ES-I3 (cell line): ENCODE data around the gene BRMS1L.

Source experiments
- H3K36me3 ChIP-seq: 2 replicates; pipeline ENCODE4 v1.6.1; 2013; ENCODE audit warnings: mild to moderate bottlenecking, low read length, control low read depth, moderate library complexity; ENCODE audit not compliant: insufficient read depth
- H3K4me1 ChIP-seq: 2 replicates; pipeline ENCODE4 v1.6.1; 2013; ENCODE audit warnings: mild to moderate bottlenecking, control low read depth, low read length; ENCODE audit not compliant: insufficient read depth
- H3K9ac ChIP-seq: 2 replicates; pipeline ENCODE4 v1.6.1; 2013; ENCODE audit warnings: low read depth, mild to moderate bottlenecking, low read length, moderate library complexity
- H3K9me3 ChIP-seq: 2 replicates; pipeline ENCODE4 v1.6.1; 2013; ENCODE audit warnings: mild to moderate bottlenecking, low read length, moderate library complexity; ENCODE audit not compliant: control insufficient read depth, insufficient read depth

BRMS1L gene

DNA sequence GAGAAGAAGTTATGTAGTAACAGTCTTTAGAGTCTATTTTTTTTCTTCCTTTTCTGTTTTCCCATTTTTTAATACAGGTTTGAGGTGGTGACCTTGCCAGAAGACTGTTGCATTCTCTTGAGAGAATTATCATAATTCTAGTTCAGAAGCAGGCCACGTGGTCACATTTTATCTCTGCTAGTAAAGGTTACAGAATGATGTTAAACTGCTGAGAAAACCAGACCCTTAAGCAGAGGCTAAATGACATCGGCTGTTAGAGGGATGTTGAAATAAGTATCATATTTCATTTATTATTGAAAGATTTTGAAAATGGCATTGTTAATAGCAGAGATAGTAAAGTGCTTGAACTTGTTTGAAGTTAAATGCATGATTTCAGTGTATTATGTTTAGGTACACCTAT lies 49.2 kb downstream of the BRMS1L start:
- H3K4me1 ChIP-seq, result no peaks in the 10 kb centered on the region

DNA sequence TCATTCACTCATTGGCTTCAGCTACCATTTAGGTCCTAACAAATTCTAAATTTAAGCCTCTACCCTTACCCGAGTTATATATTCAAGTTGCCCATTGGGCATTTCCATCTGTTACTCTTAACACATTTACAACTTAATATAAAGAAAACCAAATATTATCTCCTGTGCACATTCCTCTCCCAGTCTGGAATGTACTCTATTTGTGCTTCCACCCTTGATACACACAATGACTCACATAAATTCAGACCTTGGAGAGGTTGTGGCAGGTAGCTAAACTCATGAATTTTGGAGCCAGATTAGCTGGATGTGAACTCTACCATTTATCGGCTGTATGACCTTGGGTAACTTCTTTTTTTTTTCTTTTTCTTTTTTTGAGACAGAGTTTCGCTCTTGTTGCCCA lies 51.1 kb downstream of the BRMS1L start:
- no peaks in the 10 kb centered on the region for H3K36me3 ChIP-seq
- H3K4me1 ChIP-seq, result no peaks in the 10 kb centered on the region
- H3K9ac ChIP-seq, result no peak overlapping the region
- no peaks in the 10 kb centered on the region for H3K9me3 ChIP-seq

More for the DNA sequence above, 49.2 kb downstream of the BRMS1L start:
- no peaks in the 10 kb centered on the region for H3K9me3 ChIP-seq
- H3K36me3 ChIP-seq, result no peaks in the 10 kb centered on the region
- H3K9ac ChIP-seq, result no peak overlapping the region

DNA sequence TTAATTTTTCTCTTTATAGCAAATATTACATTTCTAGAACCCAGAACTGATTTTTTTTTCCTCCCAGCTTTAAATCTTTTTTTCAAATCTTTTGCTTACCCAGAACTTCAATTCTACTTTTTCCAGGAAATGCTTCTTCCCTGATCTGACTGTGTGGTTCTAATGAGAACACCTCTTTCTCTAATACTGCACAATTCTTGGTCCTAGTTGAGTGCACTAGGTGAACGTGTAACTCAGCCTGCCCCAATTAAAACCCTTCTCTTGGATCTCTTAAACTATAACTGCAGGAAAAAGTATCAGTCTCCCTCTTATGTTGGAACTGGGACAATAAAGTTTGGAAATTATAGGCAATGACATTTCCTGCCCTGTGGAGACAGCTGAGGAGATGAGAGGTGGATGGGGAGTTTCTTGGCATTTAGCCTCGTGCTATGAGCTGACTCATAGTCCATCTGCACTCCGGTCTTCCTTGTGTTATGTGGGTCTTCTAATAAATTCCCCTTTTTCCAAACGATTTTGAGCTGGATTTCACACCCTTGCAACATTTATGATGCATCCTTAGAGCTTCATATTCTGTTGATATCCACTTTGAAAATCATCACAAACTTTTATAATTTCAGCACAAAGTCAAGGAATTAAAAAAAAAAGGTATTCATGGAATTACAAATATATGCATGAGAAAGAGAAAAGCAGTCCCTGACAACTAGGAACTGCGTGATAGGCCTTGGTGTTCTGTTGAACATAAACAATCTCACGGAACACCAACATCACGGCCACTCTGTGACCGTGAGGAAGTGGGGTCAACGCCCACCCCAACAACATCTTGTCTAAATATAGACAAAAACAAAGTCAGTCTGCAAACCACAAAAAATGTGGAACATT lies 52.4 kb downstream of the BRMS1L start:
- Histone ChIP-seq H3K36me3 (no peaks in the 10 kb centered on the region), H3K4me1 (no peaks in the 10 kb centered on the region), H3K9ac (no peak overlapping the region), H3K9me3 (no peaks in the 10 kb centered on the region)

DNA sequence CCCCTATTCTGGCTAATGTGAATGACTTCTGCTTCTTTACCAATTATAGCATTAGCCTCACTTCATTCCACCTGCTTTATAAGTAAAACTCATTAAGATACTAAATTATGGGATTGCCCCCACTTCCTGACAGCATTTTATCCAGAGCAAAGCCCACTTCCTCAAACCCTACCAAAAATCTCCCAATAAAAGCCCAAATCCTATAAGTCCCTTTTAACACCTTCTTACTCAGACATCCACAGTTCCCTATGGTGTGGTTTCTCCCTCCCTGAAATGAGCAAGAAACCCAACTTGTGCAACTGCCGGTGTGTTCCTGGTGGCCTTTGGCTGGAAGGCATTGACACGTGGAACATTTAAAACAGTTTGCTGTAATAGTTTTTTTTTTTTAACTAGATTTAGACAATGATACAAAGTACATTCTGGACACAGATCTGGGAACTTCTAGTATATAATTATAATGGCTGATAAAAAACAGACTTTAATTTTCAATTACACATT lies 53.1 kb downstream of the BRMS1L start:
- H3K9ac ChIP-seq, result no peak overlapping the region
- H3K9me3 ChIP-seq, result no peaks in the 10 kb centered on the region
- no peaks in the 10 kb centered on the region for H3K36me3 ChIP-seq
- no peaks in the 10 kb centered on the region for H3K4me1 ChIP-seq

DNA sequence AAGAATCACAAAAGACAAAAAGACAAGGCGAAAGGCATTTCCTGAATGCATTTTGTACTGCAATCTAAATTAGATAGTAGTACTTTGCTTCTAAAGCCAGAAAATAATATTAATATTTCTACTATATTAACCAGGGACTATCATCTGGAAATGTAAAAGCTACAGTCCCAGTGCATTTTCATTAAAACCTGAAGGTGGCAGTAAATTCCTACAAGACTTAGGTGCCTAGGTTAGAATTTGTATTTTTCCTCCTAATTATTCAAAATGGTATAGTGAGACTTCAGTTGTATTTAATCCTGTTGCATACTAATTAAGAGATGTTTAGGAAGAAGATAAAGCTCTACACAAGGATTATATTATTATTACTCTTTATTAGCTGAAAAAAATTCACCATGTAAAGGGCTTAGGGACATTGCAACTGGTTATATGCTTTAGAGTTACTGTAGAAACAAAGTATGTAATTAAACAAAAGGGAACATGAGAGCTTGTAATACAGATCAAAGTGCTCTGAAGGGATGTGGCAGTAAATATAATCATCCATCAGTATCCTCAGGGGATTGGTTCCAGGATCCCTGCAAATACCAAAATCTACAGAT lies 53.6 kb downstream of the BRMS1L start:
- H3K9me3 ChIP-seq, result no peaks in the 10 kb centered on the region
- no peaks in the 10 kb centered on the region for H3K4me1 ChIP-seq
- no peaks in the 10 kb centered on the region for H3K36me3 ChIP-seq
- H3K9ac ChIP-seq, result no peak overlapping the region

DNA sequence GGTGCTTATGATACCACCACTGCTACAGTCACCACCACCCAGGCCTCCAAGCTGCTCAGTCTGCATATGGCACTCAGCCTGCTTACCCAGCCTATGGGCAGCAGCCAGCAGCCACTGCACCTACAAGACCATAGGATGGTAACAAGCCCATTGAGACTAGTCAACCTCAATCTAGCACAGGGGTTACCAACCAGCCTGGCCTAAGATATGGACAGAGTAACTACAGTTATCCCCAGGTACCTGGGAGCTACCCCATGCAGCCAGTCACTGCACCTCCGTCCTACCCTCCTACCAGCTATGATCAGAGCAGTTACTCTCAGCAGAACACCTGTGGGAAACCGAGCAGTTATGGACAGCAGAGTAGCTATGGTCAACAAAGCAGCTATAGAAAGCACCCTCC lies 55.1 kb downstream of the BRMS1L start:
- H3K9ac ChIP-seq, result no peak overlapping the region
- no peaks in the 10 kb centered on the region for H3K9me3 ChIP-seq
- H3K36me3 ChIP-seq, result no peaks in the 10 kb centered on the region
- no peaks in the 10 kb centered on the region for H3K4me1 ChIP-seq

DNA sequence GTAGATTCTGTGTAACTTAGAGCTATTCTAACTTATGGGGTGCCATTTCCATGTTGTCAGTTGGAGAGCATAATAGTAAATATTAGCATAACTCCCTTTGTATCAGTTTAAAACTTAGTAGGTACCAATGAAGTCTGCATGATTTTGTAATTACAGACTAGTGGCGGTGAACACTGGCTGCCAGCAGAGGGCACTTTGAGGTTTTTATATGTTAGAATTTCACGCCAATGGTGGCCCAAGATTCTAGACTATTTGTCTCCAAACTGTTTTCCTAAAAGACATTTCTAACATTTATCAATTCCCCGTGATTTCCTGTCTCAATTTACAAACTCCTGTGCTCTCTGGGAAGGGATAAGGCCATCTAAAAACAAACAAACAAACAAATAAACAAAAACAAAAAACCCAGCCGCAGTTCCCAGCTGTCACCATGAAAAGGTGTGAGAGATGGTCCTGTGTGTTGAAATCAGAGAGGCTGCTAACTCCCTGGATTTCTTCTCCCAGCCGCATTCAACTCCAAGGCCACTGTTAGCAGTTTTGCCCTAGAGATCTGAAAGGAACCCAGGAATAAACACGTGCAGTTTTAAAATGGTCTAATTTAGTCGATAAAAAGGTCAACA lies 57.6 kb downstream of the BRMS1L start:
- no peak overlapping the region for H3K9ac ChIP-seq
- no peaks in the 10 kb centered on the region for H3K4me1 ChIP-seq
- H3K36me3 ChIP-seq, result no peaks in the 10 kb centered on the region
- H3K9me3 ChIP-seq, result no peaks in the 10 kb centered on the region

DNA sequence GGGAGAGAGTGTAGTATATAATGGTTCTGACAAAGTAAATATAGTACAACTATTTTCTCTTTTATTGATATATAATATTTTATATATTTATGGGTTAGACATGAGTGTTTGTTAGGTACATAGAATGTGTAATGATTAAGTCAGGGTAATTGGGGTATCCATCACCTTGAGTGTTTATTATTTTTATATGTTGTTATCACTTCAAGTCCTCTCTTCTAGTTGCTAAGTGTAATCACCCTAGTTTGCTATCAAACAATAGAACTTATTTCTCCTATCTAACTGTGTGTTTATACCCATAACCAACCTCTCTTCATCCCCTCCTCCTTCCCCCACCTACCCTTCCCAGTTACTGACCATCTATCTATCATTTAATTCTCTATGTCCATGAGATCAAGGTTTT lies 64.2 kb downstream of the BRMS1L start:
- no peaks in the 10 kb centered on the region for H3K36me3 ChIP-seq
- peaks cover 2% of the 10 kb centered on the region; the same call in 1 of the 2 replicates for H3K9me3 ChIP-seq
- no peak overlapping the region for H3K9ac ChIP-seq
- no peaks in the 10 kb centered on the region for H3K4me1 ChIP-seq

DNA sequence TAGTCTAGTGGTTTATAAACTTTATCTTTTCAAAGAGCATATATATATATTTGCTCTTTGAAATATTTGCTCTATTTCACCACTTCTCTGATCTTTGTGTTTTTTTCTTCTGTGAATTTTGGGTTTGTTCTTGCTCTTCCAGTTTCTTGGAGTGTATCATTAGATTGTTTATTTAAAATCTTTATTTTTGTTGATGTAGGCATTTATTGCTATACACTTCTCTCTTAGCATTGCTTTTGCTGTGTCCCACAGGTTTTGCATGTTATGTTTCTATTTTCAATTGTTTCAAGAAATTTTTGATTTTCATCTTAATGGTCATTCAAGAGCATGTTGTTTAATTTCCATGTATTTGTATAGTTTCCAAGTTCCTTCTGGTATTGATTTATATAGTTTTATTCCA lies 69.1 kb downstream of the BRMS1L start:
- no peaks in the 10 kb centered on the region for H3K36me3 ChIP-seq
- H3K9ac ChIP-seq, result no peak overlapping the region
- peaks cover 12% of the 10 kb centered on the region for H3K4me1 ChIP-seq
- peaks cover 2% of the 10 kb centered on the region; the same call in 1 of the 2 replicates for H3K9me3 ChIP-seq

DNA sequence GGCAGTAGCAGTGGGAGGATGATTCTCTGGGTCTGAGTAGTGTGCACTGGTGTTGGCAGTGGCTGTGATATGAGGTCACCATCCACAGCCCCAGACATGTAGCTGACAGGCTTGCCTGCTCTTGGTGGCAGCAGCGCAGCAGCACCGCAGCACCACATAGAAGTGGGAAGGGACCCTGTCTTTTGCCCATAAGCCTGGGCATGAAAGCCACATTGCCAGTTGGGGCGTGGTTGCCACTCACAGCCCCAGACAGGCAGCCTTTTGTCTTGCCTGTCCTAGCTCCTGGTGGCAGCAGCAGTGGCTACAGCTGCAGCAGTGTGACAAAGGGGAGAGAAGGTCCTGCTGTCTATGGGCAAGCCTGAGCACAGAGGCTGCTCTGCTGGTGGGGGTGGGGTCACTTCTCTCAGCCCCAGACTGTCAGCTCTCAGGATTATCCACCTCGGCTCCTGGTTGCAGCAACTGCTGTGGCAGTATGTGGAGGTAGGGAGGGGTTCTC lies 71.5 kb downstream of the BRMS1L start:
- H3K4me1 ChIP-seq, result peaks cover 12% of the 10 kb centered on the region
- peaks cover 2% of the 10 kb centered on the region; the same call in 1 of the 2 replicates for H3K9me3 ChIP-seq
- no peaks in the 10 kb centered on the region for H3K36me3 ChIP-seq
- H3K9ac ChIP-seq, result no peak overlapping the region

DNA sequence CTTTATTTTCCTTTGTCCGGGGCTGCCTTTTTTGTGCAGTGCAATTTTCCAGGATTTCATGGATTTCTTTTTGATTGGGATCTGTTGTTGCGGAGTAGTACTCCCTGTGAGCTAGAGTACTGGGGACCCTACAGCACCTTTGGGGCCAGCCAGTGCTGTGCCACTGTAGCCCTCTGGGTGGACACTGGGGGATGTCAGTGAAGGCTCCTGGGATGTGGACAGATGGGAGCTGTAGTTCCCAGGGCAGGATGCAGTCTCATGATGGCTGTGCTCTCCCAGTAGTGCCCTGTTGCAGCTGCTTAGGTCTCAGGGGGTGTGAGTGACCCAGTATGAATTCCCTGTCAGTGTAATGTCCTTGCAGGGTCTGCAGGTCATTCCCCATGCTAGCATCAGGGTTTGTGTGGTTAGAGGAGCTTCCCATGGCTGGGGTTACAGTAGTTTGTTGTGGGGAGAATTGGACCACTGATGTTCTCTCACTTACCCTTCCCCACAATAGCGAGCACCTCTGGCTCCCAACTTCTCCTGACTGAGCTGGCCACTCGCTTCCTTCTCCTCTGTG lies 72.2 kb downstream of the BRMS1L start:
- H3K9ac ChIP-seq, result no peak overlapping the region

DNA sequence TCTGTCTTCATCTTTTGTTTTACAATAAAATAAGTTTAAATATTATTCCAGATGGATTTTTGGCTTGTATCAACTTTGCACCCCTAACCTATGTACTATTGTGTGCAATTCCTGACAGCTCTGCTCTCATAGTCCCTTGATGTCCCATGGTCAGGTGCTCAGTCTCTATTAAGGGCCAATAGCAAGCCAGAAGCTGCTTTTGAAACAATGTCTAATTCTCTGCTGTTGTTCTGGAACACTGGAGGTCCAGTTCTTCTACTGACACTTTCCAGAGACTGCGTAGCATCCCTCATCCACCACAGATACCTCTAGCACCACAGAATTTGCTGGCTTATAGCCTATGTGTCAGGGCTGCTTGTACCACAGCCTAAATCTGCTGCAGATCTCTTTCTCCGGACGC lies 74.6 kb downstream of the BRMS1L start:
- peaks cover 12% of the 10 kb centered on the region for H3K4me1 ChIP-seq
- H3K9me3 ChIP-seq, result no peaks in the 10 kb centered on the region

More for the DNA sequence above, 72.2 kb downstream of the BRMS1L start:
- Histone ChIP-seq H3K36me3 (no peaks in the 10 kb centered on the region), H3K4me1 (peaks cover 12% of the 10 kb centered on the region), H3K9me3 (peaks cover 2% of the 10 kb centered on the region; the same call in 1 of the 2 replicates)

DNA sequence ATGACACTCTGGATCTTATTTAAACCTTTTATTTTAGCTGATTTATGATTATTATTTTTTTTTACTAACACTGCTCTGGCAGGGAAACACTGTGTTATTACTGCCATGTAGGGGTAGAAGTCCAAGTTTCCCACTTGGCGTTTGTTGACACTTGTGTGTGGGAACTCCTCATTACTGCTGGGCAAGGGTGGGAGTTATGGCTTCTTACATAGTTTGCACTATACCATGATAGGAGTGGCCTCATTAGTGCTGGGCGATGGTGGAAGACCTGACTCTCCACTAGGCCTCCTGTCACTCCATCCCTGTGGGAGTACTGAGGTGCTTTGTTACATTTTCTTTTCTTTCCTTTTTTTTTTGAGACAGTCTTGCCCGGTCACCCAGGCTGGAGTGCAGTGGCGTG lies 83.5 kb downstream of the BRMS1L start:
- H3K9me3 ChIP-seq, result no peaks in the 10 kb centered on the region
- no peaks in the 10 kb centered on the region for H3K36me3 ChIP-seq
- no peak overlapping the region for H3K9ac ChIP-seq
- H3K4me1 ChIP-seq, result no peaks in the 10 kb centered on the region

More for the DNA sequence above, 74.6 kb downstream of the BRMS1L start:
- H3K9ac ChIP-seq, result no peak overlapping the region
- no peaks in the 10 kb centered on the region for H3K36me3 ChIP-seq

DNA sequence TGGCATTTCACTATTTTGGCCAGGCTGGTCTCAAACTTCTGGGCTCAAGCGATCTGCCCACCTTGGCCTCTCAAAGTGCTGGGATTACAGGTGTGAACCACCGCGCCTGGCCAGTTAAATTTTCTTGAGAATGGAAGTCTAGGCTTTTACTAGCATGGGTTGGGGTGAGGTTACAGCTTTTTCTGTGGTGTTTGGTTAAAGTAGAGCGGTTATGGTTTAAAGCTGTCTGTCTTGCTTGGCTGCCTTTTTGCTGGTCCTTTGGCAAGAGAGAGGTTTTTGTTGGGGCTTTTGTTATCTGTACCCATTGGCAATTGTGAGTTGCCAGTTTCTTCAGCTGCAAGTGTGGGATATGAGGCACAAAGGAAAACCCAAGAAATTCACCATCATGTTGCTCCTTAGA lies 84.1 kb downstream of the BRMS1L start:
- H3K9me3 ChIP-seq, result no peaks in the 10 kb centered on the region
- H3K9ac ChIP-seq, result no peak overlapping the region
- H3K36me3 ChIP-seq, result no peaks in the 10 kb centered on the region
- H3K4me1 ChIP-seq, result no peaks in the 10 kb centered on the region
